HepG2 (cell line): ENCODE data around the gene MCC.

ENCODE experiments used
- ARNT ChIP-seq: fragments of 450-650 bp; IDR thresholded peaks from 2 replicates; pipeline ENCODE4 v1.6.1; 2017
- CREB3 ChIP-seq: sonication (generic); formaldehyde crosslinking; IDR thresholded peaks from 2 replicates; pipeline ENCODE4 v1.5.0; 2020; ENCODE audit warnings: missing genetic modification reagents
- CTCF ChIP-seq: sonication (generic); formaldehyde crosslinking; IDR thresholded peaks from 2 replicates; pipeline ENCODE4 v1.5.0; 2020; ENCODE audit warnings: mild to moderate bottlenecking, missing genetic modification reagents, moderate library complexity
- KDM4B ChIP-seq: sonication (generic); formaldehyde crosslinking; IDR thresholded peaks from 2 replicates; pipeline ENCODE4 v1.4.0; 2020; ENCODE audit warnings: missing genetic modification reagents
- MED1 ChIP-seq: sonication (generic); formaldehyde crosslinking; IDR thresholded peaks from 2 replicates; pipeline ENCODE4 v1.4.0; 2020; ENCODE audit warnings: missing genetic modification reagents
- RERE ChIP-seq: IDR thresholded peaks from 2 replicates; pipeline ENCODE4 v1.6.1; 2016; ENCODE audit warnings: low read depth, missing genetic modification reagents, missing compliant biosample characterization
- SKIL ChIP-seq: sonication (generic); formaldehyde crosslinking; IDR thresholded peaks from 2 replicates; pipeline ENCODE4 v1.8.0; 2022; ENCODE audit warnings: missing genetic modification reagents, mild to moderate bottlenecking, moderate library complexity, borderline replicate concordance
- SRSF9 ChIP-seq: fragments of 200-400 bp; formaldehyde crosslinking; IDR thresholded peaks from 2 replicates; pipeline ENCODE4 v1.6.1; 2018; ENCODE audit warnings: borderline replicate concordance, mild to moderate bottlenecking, low read depth, low read length; ENCODE audit not compliant: insufficient read depth, poor library complexity, severe bottlenecking
- ZNF121 ChIP-seq: sonication (generic); formaldehyde crosslinking; IDR thresholded peaks from 2 replicates; pipeline ENCODE4 v1.5.0; 2020; ENCODE audit warnings: mild to moderate bottlenecking, missing genetic modification reagents

GRCh38 chr5:113182658-113183344 is 305.5 kb downstream of the MCC start:
- TF ChIP-seq RERE (CRISPR knock-in tag) (no peak), CREB3 (CRISPR knock-in tag) (no peak), SRSF9 (no peak), CTCF (CRISPR knock-in tag) (no peak), ZNF121 (no peak), MED1 (CRISPR knock-in tag) (no peak), SKIL (CRISPR knock-in tag) (no peak), ARNT (no peak), KDM4B (CRISPR knock-in tag) (no peak)
